Spinal cord (tissue), 10 donors: Measurements from ENCODE around the gene AGAP4. TPM values are rescaled to one million over a fixed set of nuclear protein-coding genes. Genes with fewer than 3 reads are reported as not detected.
"Not testable (repeated sequence)": the region's sequence is repeated elsewhere in the genome, so short reads cannot be mapped to it uniquely, and the experiment has no call there.

ENCODE experiments used
- DNase-seq, 6 donors: peaks; one replicate each; pipeline versions ENCODE4 v3.0.0 to v3.0.0-alpha.2; 2013 to 2015; ENCODE audit warnings: low spot score in 6 of 6, low read depth in 4 of 6
- H3K27ac ChIP-seq: one replicate; pipeline ENCODE4 v1.5.1; 2013; ENCODE audit warnings: low read depth, low read length, control low read depth
- H3K27me3 ChIP-seq: one replicate; pipeline ENCODE4 v1.6.1; 2013; ENCODE audit warnings: low read length; ENCODE audit not compliant: control insufficient read depth, insufficient read depth
- H3K36me3 ChIP-seq: one replicate; pipeline ENCODE4 v1.6.1; 2013; ENCODE audit warnings: low read length; ENCODE audit not compliant: control insufficient read depth, insufficient read depth
- H3K4me1 ChIP-seq: one replicate; pipeline ENCODE4 v1.6.1; 2013; ENCODE audit warnings: low read length; ENCODE audit not compliant: control insufficient read depth, insufficient read depth
- H3K4me3 ChIP-seq: one replicate; pipeline ENCODE4 v1.5.1; 2013; ENCODE audit warnings: low read depth, low read length, control low read depth
- H3K9me3 ChIP-seq: one replicate; pipeline ENCODE4 v1.6.1; 2013; ENCODE audit warnings: low read length; ENCODE audit not compliant: control insufficient read depth, insufficient read depth
- WGBS: methylation state at CpG from one replicate; pipeline ENCODE4 v1.1.5; 2013; ENCODE audit warnings: missing lambda C conversion rate; ENCODE audit not compliant: insufficient coverage; 5-methylcytosine and 5-hydroxymethylcytosine counted together
- long read RNA-seq, 4 donors: transcript quantifications; one replicate each; lab custom pipeline, GENCODE V29; 2026
- polyA plus RNA-seq, 2 donors: library from polyadenylated mRNA; unstranded; fragments of 120-200 nt; gene quantifications; one replicate each; pipeline ENCODE4 v1.2.1, GENCODE V29; 2013; ENCODE audit not compliant: insufficient read length in 2 of 2
- total RNA-seq, 2 donors: library from RNA; depleted of rRNA in 1 of 2; stranded (reverse); fragments of 120-200 nt in 1 of 2; fragments of >200 nt in 1 of 2; gene quantifications; one replicate each; pipeline versions ENCODE4 v1.2.3 to v1.2.4, GENCODE V29; 2013 to 2014
- donor health status: healthy.

AGAP4 gene
- 10 to 100 TPM; 14.8 to 15.6 TPM for total RNA-seq
- 10 to 100 TPM; 24.6 to 56.6 TPM for polyA plus RNA-seq
- long read RNA-seq, donor 1 = 0 reads
- long read RNA-seq, donor 2, partial matches to known transcripts = 0 of 25 reads
- long read RNA-seq, donor 2, other reads (novel, unspliced or antisense) = 25 of 25 reads
- long read RNA-seq, donor 3 = 0 reads
- long read RNA-seq, donor 4 = 0 reads

GRCh38 chr10:45847400-45847799, at the start of gene AGAP4:
TSS of gene AGAP4 (minus strand) at chr10:45847500. CDS start at chr10:45847347, 153 bp downstream.
- not testable (repeated sequence) for H3K4me1 ChIP-seq, DNase-seq, H3K27ac ChIP-seq, H3K4me3 ChIP-seq, H3K27me3 ChIP-seq, H3K9me3 ChIP-seq, H3K36me3 ChIP-seq
- no CpG with 5 or more reads among the region's 15 CpGs for WGBS

DNA sequence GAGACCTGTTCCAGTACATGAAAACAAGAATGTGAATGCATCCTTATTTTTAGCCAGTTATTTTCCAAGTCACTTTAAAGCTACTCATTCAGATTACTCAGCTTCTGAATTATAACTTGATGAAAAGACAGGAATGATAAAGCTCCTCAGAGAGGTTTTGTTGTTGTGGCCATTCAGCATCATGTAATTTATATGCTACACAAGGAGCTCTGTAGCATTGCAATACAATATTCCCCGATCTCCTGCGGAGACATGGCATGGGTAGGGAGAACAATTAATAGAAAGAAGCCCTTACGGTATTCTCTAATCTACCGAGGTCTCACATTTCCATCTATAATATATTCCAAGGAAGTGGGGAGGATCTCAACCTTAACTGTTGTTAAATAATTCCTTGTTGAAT, 43.4 kb upstream of the AGAP4 start:
- not testable (repeated sequence) for H3K4me1 ChIP-seq, H3K27me3 ChIP-seq, H3K27ac ChIP-seq, H3K36me3 ChIP-seq, H3K4me3 ChIP-seq, H3K9me3 ChIP-seq
- no CpG with 5 or more reads among the region's 4 CpGs for WGBS
- peak in 1 of 6 donors; percentile 1 for DNase-seq

DNA sequence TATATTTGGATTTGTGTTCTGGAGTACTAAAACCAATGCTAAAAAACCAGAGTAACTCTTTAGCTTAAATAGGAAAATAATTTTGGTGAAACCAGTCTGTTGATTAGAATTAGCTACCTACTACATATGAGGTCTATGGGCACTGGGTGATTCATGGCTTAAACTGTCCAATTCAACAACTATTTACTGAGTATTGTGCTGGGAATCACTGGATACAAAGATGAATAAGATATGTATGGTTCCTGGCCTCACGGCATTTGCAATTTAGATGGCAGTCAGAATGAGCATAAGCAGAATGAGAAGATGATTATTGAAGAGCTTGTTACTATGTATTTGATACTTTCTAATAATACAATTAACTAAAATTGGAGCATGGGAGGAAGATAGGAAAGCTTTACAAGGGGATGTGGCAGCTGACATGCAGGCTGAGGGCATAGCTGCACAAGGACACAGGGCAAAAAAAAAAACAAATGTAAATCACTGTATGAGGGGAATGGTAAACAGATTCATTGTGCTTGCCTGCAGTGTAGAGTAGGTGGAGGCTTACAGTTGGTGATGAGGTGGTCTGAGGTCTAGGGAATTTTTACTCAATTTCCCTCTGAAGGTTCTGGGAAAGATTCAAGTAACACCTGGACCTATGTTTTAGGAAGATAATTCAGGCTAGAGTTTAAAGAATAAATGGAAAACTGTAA, 42.4 kb upstream of the AGAP4 start:
- not testable (repeated sequence) for H3K9me3 ChIP-seq, H3K4me1 ChIP-seq, H3K4me3 ChIP-seq, H3K27me3 ChIP-seq, H3K27ac ChIP-seq, H3K36me3 ChIP-seq, DNase-seq
- WGBS = no CpG with 5 or more reads among the region's 1 CpG

DNA sequence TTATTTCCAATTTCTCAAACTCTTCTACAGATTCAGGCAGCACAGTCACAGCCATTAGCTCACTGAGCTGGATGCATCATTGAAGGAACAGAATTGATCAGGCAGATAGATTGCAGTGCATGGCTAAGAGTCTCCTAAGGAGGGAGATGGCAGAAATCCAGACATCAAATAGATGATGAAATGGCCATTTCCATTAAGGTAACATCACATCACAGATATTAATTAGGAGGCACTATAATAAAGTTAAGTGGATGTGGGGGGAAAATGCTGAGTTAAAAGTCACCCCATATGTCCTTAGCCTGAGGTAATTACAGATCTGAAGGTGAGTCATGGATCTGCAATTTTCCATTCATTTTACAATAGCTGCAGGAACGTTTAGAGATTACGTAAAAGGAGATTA, 35.6 kb upstream of the AGAP4 start:
- H3K27me3 ChIP-seq, H3K36me3 ChIP-seq, H3K9me3 ChIP-seq, H3K27ac ChIP-seq, H3K4me3 ChIP-seq, H3K4me1 ChIP-seq: not testable (repeated sequence)
- no CpG with 5 or more reads among the region's 2 CpGs for WGBS
- DNase-seq = peak in 1 of 6 donors; percentile 13

DNA sequence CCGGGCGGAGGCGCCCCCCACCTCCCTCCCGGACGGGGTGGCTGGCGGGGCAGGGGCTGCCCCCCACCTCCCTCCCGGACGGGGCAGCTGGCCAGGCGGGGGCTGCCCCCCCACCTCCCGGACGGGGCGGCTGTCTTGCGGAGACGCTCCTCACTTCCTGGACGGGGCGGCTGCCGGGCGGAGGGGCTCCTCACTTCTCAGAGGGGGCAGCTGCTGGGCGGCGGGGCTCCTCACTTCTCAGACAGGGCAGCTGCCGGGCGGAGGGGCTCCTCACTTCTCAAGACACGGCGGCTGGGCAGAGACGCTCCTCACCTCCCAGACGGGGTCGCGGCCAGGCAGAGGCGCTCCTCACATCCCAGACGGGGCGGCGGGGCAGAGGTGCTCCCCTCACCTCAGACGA, 18.1 kb upstream of the AGAP4 start:
- not testable (repeated sequence) for H3K36me3 ChIP-seq, H3K4me1 ChIP-seq, H3K4me3 ChIP-seq, DNase-seq, H3K27ac ChIP-seq, H3K27me3 ChIP-seq, H3K9me3 ChIP-seq
- WGBS = 100% methylated on average over 10 of the region's 33 CpGs

- not testable (repeated sequence) for DNase-seq, H3K36me3 ChIP-seq, H3K27me3 ChIP-seq, H3K9me3 ChIP-seq, H3K4me3 ChIP-seq, H3K4me1 ChIP-seq, H3K27ac ChIP-seq
- no CpG with 5 or more reads among the region's 3 CpGs for WGBS
Measured at GRCh38 chr10:45864264-45864663, 17.0 kb upstream of the AGAP4 start.

GRCh38 chr10:45863632-45864031, 16.3 kb upstream of the AGAP4 start:
- no CpG with 5 or more reads among the region's 2 CpGs for WGBS
- H3K4me3 ChIP-seq = not testable (repeated sequence)

GRCh38 chr10:45857931-45858330, 10.6 kb upstream of the AGAP4 start:
- DNase-seq, H3K27me3 ChIP-seq, H3K4me1 ChIP-seq, H3K27ac ChIP-seq, H3K36me3 ChIP-seq, H3K4me3 ChIP-seq, H3K9me3 ChIP-seq: not testable (repeated sequence)
- WGBS = 94% methylated on average over 2 of the region's 4 CpGs

More at GRCh38 chr10:45863632-45864031, 16.3 kb upstream of the AGAP4 start:
- not testable (repeated sequence) for H3K27me3 ChIP-seq, H3K36me3 ChIP-seq, H3K9me3 ChIP-seq, DNase-seq, H3K4me1 ChIP-seq, H3K27ac ChIP-seq

GRCh38 chr10:45848467-45848866, 1.2 kb upstream of the AGAP4 start:
- not testable (repeated sequence) for H3K4me3 ChIP-seq, DNase-seq, H3K9me3 ChIP-seq, H3K27ac ChIP-seq, H3K27me3 ChIP-seq, H3K36me3 ChIP-seq, H3K4me1 ChIP-seq
- no CpG with 5 or more reads among the region's 3 CpGs for WGBS

- H3K4me3 ChIP-seq, H3K36me3 ChIP-seq, DNase-seq, H3K4me1 ChIP-seq, H3K27me3 ChIP-seq, H3K9me3 ChIP-seq, H3K27ac ChIP-seq: not testable (repeated sequence)
- WGBS = no CpG with 5 or more reads among the region's 2 CpGs
Measured at GRCh38 chr10:45822918-45823317, 24.4 kb downstream of the AGAP4 start.
